Pancreas (tissue), 10 donors: Measurements from ENCODE around the gene TSSC4. TPM values are rescaled to one million over a fixed set of nuclear protein-coding genes. Genes with fewer than 3 reads are reported as not detected.
A peak's percentile ranks its signal among the peaks of the same experiment; 100 is the strongest.

ENCODE experiments used
- ATAC-seq, 4 donors: fragments of 200-7000 bp; cut with Tn5 transposase; one replicate each; pipeline versions ENCODE4 v1.8.0 to v1.9.1; 2020; ENCODE audit warnings: mild to moderate bottlenecking in 4 of 4, moderate library complexity in 4 of 4
- DNase-seq, 6 donors: peaks; one replicate each; pipeline ENCODE4 v3.0.0-alpha.2; 2020
- FAIRE-seq: peaks from 2 replicates; lab custom pipeline; 2012; peaks lifted over from hg19 to GRCh38; lab: Jason Lieb, UNC
- H3K27ac ChIP-seq, 4 donors: fragments of 200-600 bp; sonication (generic); 1 replicate in 3 of 4; 2 replicates in 1 of 4; pipeline versions ENCODE4 v1.5.0 to v1.8.0; 2020
- H3K27me3 ChIP-seq, 4 donors: fragments of 200-600 bp; one replicate each; pipeline ENCODE4 v1.8.0; 2021
- H3K36me3 ChIP-seq, 3 donors: fragments of 200-600 bp; sonication (generic) in 1 of 3; one replicate each; pipeline versions ENCODE4 v1.5.0 to v1.8.0; 2020 to 2021
- H3K4me1 ChIP-seq, 3 donors: fragments of 200-600 bp; one replicate each; pipeline ENCODE4 v1.8.0; 2021
- H3K4me3 ChIP-seq, 4 donors: fragments of 200-600 bp; sonication (generic) in 2 of 4; one replicate each; pipeline versions ENCODE4 v1.5.0 to v1.8.0; 2020 to 2021
- H3K9me3 ChIP-seq, 4 donors: fragments of 200-600 bp; one replicate each; pipeline ENCODE4 v1.8.0; 2021
- WGBS, 2 donors: extraction: QIAGEN DNeasy Blood & Tissue Kit; methylation state at CpG; one replicate each; pipeline ENCODE4 v1.1.7; 2013; 5-methylcytosine and 5-hydroxymethylcytosine counted together
- intact Hi-C, 3 donors: fragments of 100-400 bp; cut with DNase I; formaldehyde crosslinking; loops; one replicate each; pipeline versions ENCODE4 v1.11.1 to v1.14.2; 2022
- polyA plus RNA-seq, 2 donors: library from polyadenylated mRNA; stranded (reverse); fragments of 200-250 nt; gene quantifications; one replicate each; pipeline ENCODE4 v1.2.3, GENCODE V29; 2013
- total RNA-seq, 6 donors: library from RNA; stranded (reverse); fragmentation: NEBNext Ultra II Directional in 4 of 6; extraction: Animal tissue kit (Norgen Biotek cat#: 25700) in 4 of 6; gene quantifications; one replicate each; pipeline versions ENCODE4 v1.2.1 to v1.2.4, GENCODE V29; 2021 to 2023
- TF ChIP-seq, protein P1 (sequence below), 4 donors: fragments of 200-600 bp; sonication (generic) in 3 of 4; IDR thresholded peaks; one replicate each; pipeline versions ENCODE4 v1.5.0 to v1.8.0; 2021; ENCODE audit warnings: antibody characterized with exemption in 4 of 4
- donor health status: healthy with polysubstance abuse.
- donor health status: DM: no; HTN: no; CAD: no; lungs with moderate emphysema.
- donor health status: DM: no; HTN: no; CAD: no.
- donor health status: control.
- donor health status: control.
- donor health status: Bipolar disorder and iron deficiency.
- donor health status: DM: yes; HTN: yes; CAD: no.
- donor health status: DM: no; HTN: no; CAD: no.
- donor health status: DM: no; HTN: no; CAD: no.
- donor health status: DM: yes; HTN: yes; CAD: no.

TSSC4 gene
- total and polyA plus RNA-seq, 8 donors = 16.8 to 60.0 (median 22.1) TPM

DNA sequence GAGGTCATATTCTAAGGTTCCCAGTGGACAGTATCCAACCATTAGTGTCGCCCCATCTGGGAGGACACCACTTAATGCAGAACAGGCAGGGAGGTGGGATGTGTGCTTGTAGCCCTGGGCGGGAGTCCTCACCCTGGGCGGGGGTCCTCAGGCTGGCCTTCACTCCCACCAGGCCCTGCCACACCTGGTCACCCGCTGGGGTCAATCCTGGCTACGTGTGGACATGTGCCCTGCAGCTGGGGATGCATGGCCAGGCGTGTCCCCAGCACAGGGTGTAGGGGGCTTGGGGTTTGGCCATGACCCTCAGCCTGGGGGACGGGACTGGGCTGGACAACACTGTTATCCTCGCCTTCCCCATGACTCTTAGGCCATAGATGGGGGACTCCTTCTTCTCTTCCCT, 25.0 kb downstream of the TSSC4 start:
- intact Hi-C loops = loop anchor here (5.0 kb wide), 2 partner anchors 107 to 467 kb away; no protein-coding TSS in a partner anchor
- Histone ChIP-seq H3K4me3 (no peak overlapping the region), H3K27ac (no peak overlapping the region), H3K4me1 (no peaks in the 10 kb centered on the region), H3K9me3 (no peaks in the 10 kb centered on the region), H3K27me3 (no peaks in the 10 kb centered on the region), H3K36me3 (no peaks in the 10 kb centered on the region)
- ATAC-seq = no peak
- DNase-seq = peak in 1 of 6 donors; percentile 61
- WGBS, 2 donors = 63 to 66% methylated on average over 8 of the region's 8 CpGs
- TF ChIP-seq, protein P1, sequence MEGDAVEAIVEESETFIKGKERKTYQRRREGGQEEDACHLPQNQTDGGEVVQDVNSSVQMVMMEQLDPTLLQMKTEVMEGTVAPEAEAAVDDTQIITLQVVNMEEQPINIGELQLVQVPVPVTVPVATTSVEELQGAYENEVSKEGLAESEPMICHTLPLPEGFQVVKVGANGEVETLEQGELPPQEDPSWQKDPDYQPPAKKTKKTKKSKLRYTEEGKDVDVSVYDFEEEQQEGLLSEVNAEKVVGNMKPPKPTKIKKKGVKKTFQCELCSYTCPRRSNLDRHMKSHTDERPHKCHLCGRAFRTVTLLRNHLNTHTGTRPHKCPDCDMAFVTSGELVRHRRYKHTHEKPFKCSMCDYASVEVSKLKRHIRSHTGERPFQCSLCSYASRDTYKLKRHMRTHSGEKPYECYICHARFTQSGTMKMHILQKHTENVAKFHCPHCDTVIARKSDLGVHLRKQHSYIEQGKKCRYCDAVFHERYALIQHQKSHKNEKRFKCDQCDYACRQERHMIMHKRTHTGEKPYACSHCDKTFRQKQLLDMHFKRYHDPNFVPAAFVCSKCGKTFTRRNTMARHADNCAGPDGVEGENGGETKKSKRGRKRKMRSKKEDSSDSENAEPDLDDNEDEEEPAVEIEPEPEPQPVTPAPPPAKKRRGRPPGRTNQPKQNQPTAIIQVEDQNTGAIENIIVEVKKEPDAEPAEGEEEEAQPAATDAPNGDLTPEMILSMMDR (IDR thresholded peaks at IDR 0.05) = no peak
- no peak for FAIRE-seq

DNA sequence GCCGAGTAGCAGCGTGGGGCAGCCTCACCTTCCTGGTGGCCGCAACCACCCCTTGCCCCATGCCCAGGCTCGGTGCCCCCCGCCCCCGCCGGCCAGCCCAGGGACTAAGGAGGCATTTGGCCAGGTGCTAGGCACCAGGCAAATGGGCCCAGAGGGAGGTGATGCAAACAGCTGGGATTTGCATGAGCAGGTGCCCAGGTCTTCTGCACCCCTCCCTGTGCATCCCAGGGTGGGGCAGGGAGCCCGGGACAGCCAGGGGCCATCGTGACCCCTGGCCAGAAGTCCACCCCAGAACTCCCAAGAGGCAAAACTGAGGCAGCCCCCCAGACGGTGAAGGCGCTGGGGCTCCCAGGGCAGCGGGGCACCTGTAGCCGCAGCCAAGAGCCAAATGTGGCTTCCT, 25.7 kb downstream of the TSSC4 start:
- no peak for FAIRE-seq
- intact Hi-C loops = loop anchor here (5.0 kb wide), 2 partner anchors 106 to 466 kb away; no protein-coding TSS in a partner anchor
- Histone ChIP-seq H3K27me3 (no peaks in the 10 kb centered on the region), H3K4me1 (no peaks in the 10 kb centered on the region), H3K9me3 (no peaks in the 10 kb centered on the region), H3K36me3 (no peaks in the 10 kb centered on the region), H3K27ac (no peak overlapping the region), H3K4me3 (no peak overlapping the region)
- TF ChIP-seq, protein P1 (IDR thresholded peaks at IDR 0.05) = no peak
- no peak for ATAC-seq
- 72 to 82% methylated on average over 10 to 13 of the region's 13 CpGs for WGBS, 2 donors
- peak in 2 of 6 donors; percentile 18 to 75 for DNase-seq

DNA sequence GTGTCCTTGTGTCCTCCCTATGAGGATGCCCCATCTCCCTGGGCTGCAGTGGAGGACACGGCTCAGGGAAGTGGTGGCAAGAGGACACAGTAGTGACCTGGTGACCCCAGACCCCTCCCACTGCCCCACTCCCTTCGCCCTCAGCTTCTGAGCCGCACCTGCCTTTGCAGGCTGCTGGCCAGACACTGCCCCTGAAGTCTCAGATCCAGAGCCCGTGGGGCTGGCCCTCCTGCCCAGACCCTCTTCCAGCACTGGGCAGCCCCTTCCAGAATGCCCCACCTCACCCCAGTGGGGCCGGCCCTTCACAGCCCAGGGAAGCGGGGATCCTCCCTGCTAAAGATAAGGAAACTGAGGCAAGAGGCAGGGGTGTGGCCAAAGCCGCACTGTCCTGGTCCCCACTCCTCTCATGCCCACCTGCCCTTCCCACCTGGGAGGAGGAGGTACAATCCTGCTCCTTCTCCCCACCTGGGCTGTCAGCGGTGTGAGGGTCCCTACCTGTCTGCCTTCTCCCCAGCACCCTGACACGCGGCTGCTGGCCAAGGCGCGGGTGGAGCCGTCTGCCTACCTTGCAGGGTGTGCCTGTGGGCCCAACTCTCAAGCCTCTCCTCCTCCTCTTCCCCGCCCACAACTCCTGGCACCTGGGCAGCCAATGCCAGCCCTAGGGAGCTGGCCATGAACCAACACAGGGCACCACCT, 26.4 kb downstream of the TSSC4 start:
- no peaks in the 10 kb centered on the region for H3K4me1 ChIP-seq
- ATAC-seq = peak in 3 of 4 donors; percentile 11 to 49 (median 27)
- no peaks in the 10 kb centered on the region for H3K36me3 ChIP-seq
- TF ChIP-seq, protein P1 (IDR thresholded peaks at IDR 0.05) = no peak
- 63 to 78% methylated on average over 13 to 14 of the region's 14 CpGs for WGBS, 2 donors
- no peak for FAIRE-seq
- H3K27ac ChIP-seq = no peak overlapping the region
- no peaks in the 10 kb centered on the region for H3K27me3 ChIP-seq
- H3K4me3 ChIP-seq = no peak overlapping the region
- intact Hi-C loops = loop anchor here (5.0 kb wide), 2 partner anchors 105 to 465 kb away; no protein-coding TSS in a partner anchor
- DNase-seq = peak in 2 of 6 donors; percentile 49 to 75
- H3K9me3 ChIP-seq = no peaks in the 10 kb centered on the region

DNA sequence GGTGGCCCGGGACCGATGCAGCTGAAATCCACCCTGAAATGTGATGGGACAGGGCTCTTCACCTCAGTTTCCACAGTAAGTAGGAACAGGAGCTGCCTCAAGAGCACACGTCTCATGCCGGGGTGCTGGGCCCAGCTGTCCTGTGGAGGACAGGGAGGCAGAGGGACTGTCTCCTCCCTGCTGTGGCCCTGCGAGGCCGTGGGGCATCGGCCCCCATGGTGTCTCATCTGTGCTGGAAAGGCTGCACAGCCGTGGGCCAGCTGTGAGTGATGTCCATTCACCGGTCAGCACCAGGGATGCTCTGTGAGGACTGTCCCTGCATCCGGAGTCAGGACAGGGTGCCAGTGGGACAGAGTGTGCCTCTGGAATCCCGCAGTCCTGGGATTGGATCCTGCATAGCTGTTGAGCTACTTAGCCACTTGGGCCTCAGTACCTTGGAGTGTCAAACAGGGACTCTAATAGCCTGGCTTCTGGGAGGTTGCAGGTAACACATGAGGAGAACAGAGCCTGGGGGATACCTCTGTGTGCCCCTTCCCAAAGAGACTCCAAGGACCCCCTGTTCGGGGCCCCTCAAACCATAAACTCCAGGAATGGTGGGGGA, 27.3 kb downstream of the TSSC4 start:
- FAIRE-seq (no peak), ATAC-seq (peak in 3 of 4 donors; percentile 12 to 20 (median 17)), DNase-seq (peak in 2 of 6 donors; percentile 22 to 73)
- TF ChIP-seq, protein P1 (IDR thresholded peaks at IDR 0.05) = no peak
- Histone ChIP-seq H3K9me3 (no peaks in the 10 kb centered on the region), H3K36me3 (no peaks in the 10 kb centered on the region), H3K27ac (no peak overlapping the region), H3K27me3 (no peaks in the 10 kb centered on the region), H3K4me1 (no peaks in the 10 kb centered on the region), H3K4me3 (no peak overlapping the region)
- WGBS, 2 donors = 45 to 54% methylated on average over 12 of the region's 12 CpGs
- intact Hi-C loops = loop anchor here (5.0 kb wide), 2 partner anchors 104 to 464 kb away; no protein-coding TSS in a partner anchor
